ENCODE data around the gene NSUN7.
"Not testable (repeated sequence)": the region's sequence is repeated elsewhere in the genome, so short reads cannot be mapped to it uniquely, and the experiment has no call there.

Gene NSUN7

GRCh38 chr4:40749717-40750460 is at the start of gene NSUN7:
Gene NSUN7 (plus strand): TSS chr4:40749955. CDS start chr4:40750694, 739 bp downstream.
- no peak for DNase-seq

- DNase-seq = no peak
Observed at GRCh38 chr4:40702137-40702799, 47.5 kb upstream of the NSUN7 start.

- DNase-seq = no peak
Observed at GRCh38 chr4:40702800-40703151, 47.0 kb upstream of the NSUN7 start.

GRCh38 chr4:40704073-40704472 is 45.7 kb upstream of the NSUN7 start:
- DNase-seq = no peak

- no peak for DNase-seq
Observed at GRCh38 chr4:40710484-40711254, 39.1 kb upstream of the NSUN7 start.

GRCh38 chr4:40713001-40713400 is 36.8 kb upstream of the NSUN7 start:
- not testable (repeated sequence) for DNase-seq

- DNase-seq = no peak
Observed at GRCh38 chr4:40713798-40714197, 36.0 kb upstream of the NSUN7 start.

GRCh38 chr4:40718586-40718985 is 31.2 kb upstream of the NSUN7 start:
- no peak for DNase-seq

- no peak for DNase-seq
Observed at GRCh38 chr4:40719008-40719623, 30.6 kb upstream of the NSUN7 start.

- DNase-seq = no peak
Observed at GRCh38 chr4:40720351-40720750, 29.4 kb upstream of the NSUN7 start.

GRCh38 chr4:40720916-40721315 is 28.8 kb upstream of the NSUN7 start:
- DNase-seq = no peak

GRCh38 chr4:40721730-40722171 is 28.0 kb upstream of the NSUN7 start:
- DNase-seq = no peak

GRCh38 chr4:40722576-40723161 is 27.1 kb upstream of the NSUN7 start:
- DNase-seq = no peak

- DNase-seq = no peak
Observed at GRCh38 chr4:40723728-40724127, 26.0 kb upstream of the NSUN7 start.

GRCh38 chr4:40728333-40728732 is 21.4 kb upstream of the NSUN7 start:
- DNase-seq = no peak

- no peak for DNase-seq
Observed at GRCh38 chr4:40729555-40729954, 20.2 kb upstream of the NSUN7 start.

GRCh38 chr4:40730091-40730679 is 19.6 kb upstream of the NSUN7 start:
- no peak for DNase-seq

GRCh38 chr4:40731361-40731760 is 18.4 kb upstream of the NSUN7 start:
- DNase-seq = no peak

- DNase-seq = no peak
Observed at GRCh38 chr4:40731792-40732245, 17.9 kb upstream of the NSUN7 start.

GRCh38 chr4:40733752-40734151 is 16.0 kb upstream of the NSUN7 start:
- no peak for DNase-seq

- no peak for DNase-seq
Observed at GRCh38 chr4:40734497-40734896, 15.3 kb upstream of the NSUN7 start.

GRCh38 chr4:40736910-40737309 is 12.8 kb upstream of the NSUN7 start:
- no peak for DNase-seq
